ENCODE results near the gene CAP2. TPM values are rescaled to one million over a fixed set of nuclear protein-coding genes. Genes with fewer than 3 reads are reported as not detected.

Gene CAP2
- total and polyA plus RNA-seq, 9 of the 15 experiments (the other 6 are each of a cell fraction or from before 2014, with no cell fraction given), result not detected

- CTCF ChIA-PET (ENCODE audit: low intra/inter-chr PET ratio), result no interaction called here
- ATAC-seq, result no peak
- in situ Hi-C loops (cut with MboI), result no loop called here
Observed at GRCh38 chr6:17506531-17506930, 113.1 kb downstream of the CAP2 start.

More at GRCh38 chr6:17506531-17506930, 113.1 kb downstream of the CAP2 start:
- no peak overlapping the region for H3K27ac ChIP-seq (ENCODE audit: extremely low read depth, low read depth, low read length)
- no peaks in the 10 kb centered on the region for H3K79me2 ChIP-seq (ENCODE audit: control insufficient read depth, insufficient read depth, low read length)
- H3K9me1 ChIP-seq (ENCODE audit: control insufficient read depth, insufficient read depth, low read length), result no peaks in the 10 kb centered on the region
- POLR2A ChIA-PET, result interaction anchor here (1.0 kb wide), 1 partner anchor 17 kb away, joined by 5 read pairs; no protein-coding TSS in a partner anchor
- H3K9ac ChIP-seq (ENCODE audit: insufficient read depth in 1 of 2, low read depth in 2 of 2, low read length in 2 of 2), result no peak overlapping the region
- DNase-seq (ENCODE audit: extremely low read depth in 1 of 4, low spot score in 3 of 4) (no peak), FAIRE-seq (no peak)
- BruUV-seq (replicated peaks), result no TSS peak
- no peaks in the 10 kb centered on the region for H3K4me1 ChIP-seq (replicated peaks in 1 of 2; ENCODE audit: control insufficient read depth in 2 of 2, insufficient read depth in 2 of 2, low read length in 2 of 2)
- no peaks in the 10 kb centered on the region for H4K20me1 ChIP-seq (replicated peaks; ENCODE audit: control insufficient read depth, insufficient read depth, low read length)
- no peaks in the 10 kb centered on the region for H3K9me3 ChIP-seq (replicated peaks; ENCODE audit: control insufficient read depth, insufficient read depth, low read depth, low read length)
- no peak overlapping the region for H2AFZ ChIP-seq (ENCODE audit: low read depth, low read length)
- H3K36me3 ChIP-seq (ENCODE audit: control insufficient read depth, insufficient read depth, low read length), result no peaks in the 10 kb centered on the region
- intact Hi-C loops (cut with micrococcal nuclease), result no loop called here
- no peak overlapping the region for H3K4me2 ChIP-seq (ENCODE audit: insufficient read depth, low read length)
- no peak overlapping the region for H3K4me3 ChIP-seq
- H3K27me3 ChIP-seq (ENCODE audit: control insufficient read depth in 2 of 2, insufficient read depth in 2 of 2, low read length in 2 of 2), result peaks cover 9 to 15% of the 10 kb centered on the region in 2 experiments; a peak in 2 of 5 replicates
- WGBS (ENCODE audit: insufficient coverage, low coverage, missing lambda C conversion rate), result 25% methylated on average over 6 of the region's 6 CpGs
- TF ChIP-seq CBFB (CRISPR knock-in tag; IDR thresholded peaks at IDR 0.05), result no peak
- TF ChIP-seq PHF21A (IDR thresholded peaks at IDR 0.05; ENCODE audit: borderline replicate concordance, low read depth), result no peak
- TF ChIP-seq, protein P1, sequence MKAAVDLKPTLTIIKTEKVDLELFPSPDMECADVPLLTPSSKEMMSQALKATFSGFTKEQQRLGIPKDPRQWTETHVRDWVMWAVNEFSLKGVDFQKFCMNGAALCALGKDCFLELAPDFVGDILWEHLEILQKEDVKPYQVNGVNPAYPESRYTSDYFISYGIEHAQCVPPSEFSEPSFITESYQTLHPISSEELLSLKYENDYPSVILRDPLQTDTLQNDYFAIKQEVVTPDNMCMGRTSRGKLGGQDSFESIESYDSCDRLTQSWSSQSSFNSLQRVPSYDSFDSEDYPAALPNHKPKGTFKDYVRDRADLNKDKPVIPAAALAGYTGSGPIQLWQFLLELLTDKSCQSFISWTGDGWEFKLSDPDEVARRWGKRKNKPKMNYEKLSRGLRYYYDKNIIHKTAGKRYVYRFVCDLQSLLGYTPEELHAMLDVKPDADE (conservative IDR thresholded peaks at IDR 0.05; ENCODE audit: control insufficient read depth, low read depth, low read length), result no peak
- TF ChIP-seq MAX (CRISPR knock-in tag; IDR thresholded peaks at IDR 0.05), result no peak
- TF ChIP-seq ZNF212 (CRISPR knock-in tag; IDR thresholded peaks at IDR 0.05), result no peak
- TF ChIP-seq ZNF583 (CRISPR knock-in tag; IDR thresholded peaks at IDR 0.05), result no peak
- TF ChIP-seq SMARCA5 (IDR thresholded peaks at IDR 0.05), result no peak
- no peak for TF ChIP-seq KDM5B (IDR thresholded peaks at IDR 0.05; ENCODE audit: insufficient replicate concordance, low read depth, low read length)
- TF ChIP-seq ZC3H4 (CRISPR knock-in tag; IDR thresholded peaks at IDR 0.05; ENCODE audit: borderline replicate concordance), result no peak
- TF ChIP-seq HIVEP1 (CRISPR knock-in tag; IDR thresholded peaks at IDR 0.05), result no peak
